H9 (cell line): ENCODE results near the gene PRX. TPM values are rescaled to one million over a fixed set of nuclear protein-coding genes. Genes with fewer than 3 reads are reported as not detected.
A peak's percentile ranks its signal among the peaks of the same experiment; 100 is the strongest.
"Not testable (repeated sequence)": the region's sequence is repeated elsewhere in the genome, so short reads cannot be mapped to it uniquely, and the experiment has no call there.

Experiments used
- DNase-seq: peaks from one replicate; pipeline ENCODE4 v3.0.0-alpha.2; 2017
- H2AFZ ChIP-seq: one replicate; pipeline ENCODE4 v1.6.1; 2013; ENCODE audit warnings: mild to moderate bottlenecking, low read length, control low read depth, moderate library complexity
- H2AK5ac ChIP-seq: 2 replicates; pipeline ENCODE4 v1.6.1; 2013; ENCODE audit warnings: low read length, control low read depth, mixed read lengths; ENCODE audit not compliant: insufficient read length
- H2BK120ac ChIP-seq: one replicate; pipeline ENCODE4 v1.6.1; 2013; ENCODE audit warnings: low read depth, mild to moderate bottlenecking, low read length, control low read depth, inconsistent platforms; ENCODE audit not compliant: poor library complexity, severe bottlenecking
- H2BK12ac ChIP-seq: 2 replicates; pipeline ENCODE4 v1.6.1; 2013; ENCODE audit warnings: low read length, control low read depth, mixed read lengths, low read depth; ENCODE audit not compliant: insufficient read length
- H2BK15ac ChIP-seq: 2 replicates; pipeline ENCODE4 v1.6.1; 2013; ENCODE audit warnings: low read depth, low read length, control low read depth
- H2BK20ac ChIP-seq: one replicate; pipeline ENCODE4 v1.6.1; 2013; ENCODE audit warnings: low read depth, mild to moderate bottlenecking, low read length, control low read depth, inconsistent platforms; ENCODE audit not compliant: poor library complexity, severe bottlenecking
- H2BK5ac ChIP-seq: 2 replicates; pipeline ENCODE4 v1.6.1; 2013; ENCODE audit warnings: low read length, control low read depth, mixed read lengths; ENCODE audit not compliant: insufficient read length
- H3K14ac ChIP-seq: 2 replicates; pipeline ENCODE4 v1.6.1; 2013; ENCODE audit warnings: low read length, control low read depth; ENCODE audit not compliant: insufficient read depth
- H3K18ac ChIP-seq: 2 replicates; pipeline ENCODE4 v1.6.1; 2013; ENCODE audit warnings: low read depth, mild to moderate bottlenecking, mixed read lengths, low read length, control low read depth; ENCODE audit not compliant: insufficient read length
- H3K23ac ChIP-seq: 2 replicates; pipeline ENCODE4 v1.6.1; 2013; ENCODE audit warnings: low read length, control low read depth, mixed read lengths, low read depth; ENCODE audit not compliant: insufficient read length
- H3K23me2 ChIP-seq: 2 replicates; pipeline ENCODE4 v1.6.1; 2013; ENCODE audit warnings: low read depth, mild to moderate bottlenecking, mixed read lengths, low read length, control low read depth; ENCODE audit not compliant: insufficient read length, poor library complexity, severe bottlenecking
- H3K27ac ChIP-seq: 2 replicates; pipeline ENCODE4 v1.5.1; 2013; ENCODE audit warnings: low read length, control low read depth, mixed read lengths, low read depth; ENCODE audit not compliant: insufficient read length
- H3K27me3 ChIP-seq: 2 replicates; pipeline ENCODE4 v1.6.1; 2013; ENCODE audit warnings: low read length, control low read depth, inconsistent platforms; ENCODE audit not compliant: insufficient read depth
- H3K4ac ChIP-seq: 2 replicates; pipeline ENCODE4 v1.6.1; 2013; ENCODE audit warnings: low read depth, mild to moderate bottlenecking, control low read depth, inconsistent platforms, low read length, moderate library complexity
- H3K4me1 ChIP-seq: 2 replicates; pipeline ENCODE4 v1.6.1; 2013; ENCODE audit warnings: low read length, control low read depth, inconsistent platforms; ENCODE audit not compliant: insufficient read depth
- H3K4me2 ChIP-seq: 2 replicates; pipeline ENCODE4 v1.6.1; 2013; ENCODE audit warnings: low read length, control low read depth, mixed read lengths; ENCODE audit not compliant: insufficient read length, insufficient read depth
- H3K56ac ChIP-seq: 2 replicates; pipeline ENCODE4 v1.6.1; 2013; ENCODE audit warnings: low read depth, mild to moderate bottlenecking, mixed read lengths, low read length, control low read depth; ENCODE audit not compliant: insufficient read length
- H3K79me1 ChIP-seq: 2 replicates; pipeline ENCODE4 v1.6.1; 2013; ENCODE audit warnings: low read depth, mild to moderate bottlenecking, moderate library complexity, low read length, control low read depth, inconsistent platforms; ENCODE audit not compliant: insufficient read depth, poor library complexity, severe bottlenecking
- H3K79me2 ChIP-seq: 2 replicates; pipeline ENCODE4 v1.6.1; 2013; ENCODE audit warnings: low read length, control low read depth, inconsistent platforms; ENCODE audit not compliant: insufficient read depth
- H3K9ac ChIP-seq: 2 replicates; pipeline ENCODE4 v1.6.1; 2013; ENCODE audit warnings: low read length, control low read depth, mixed read lengths; ENCODE audit not compliant: insufficient read length; ENCODE audit errors: extremely low read depth
- H3K9me3 ChIP-seq: one replicate; pipeline ENCODE4 v1.6.1; 2013; ENCODE audit warnings: low read depth, low read length, inconsistent platforms; ENCODE audit not compliant: control insufficient read depth
- H3T11ph ChIP-seq: one replicate; pipeline ENCODE4 v1.6.1; 2013; ENCODE audit warnings: mild to moderate bottlenecking, low read length, control low read depth, inconsistent platforms
- H4K20me1 ChIP-seq: one replicate; pipeline ENCODE4 v1.6.1; 2013; ENCODE audit not compliant: control insufficient read depth, insufficient read length, insufficient read depth
- H4K5ac ChIP-seq: 2 replicates; pipeline ENCODE4 v1.6.1; 2013; ENCODE audit warnings: low read depth, mild to moderate bottlenecking, mixed read lengths, low read length, control low read depth; ENCODE audit not compliant: insufficient read length
- H4K8ac ChIP-seq: replicated peaks from 2 replicates; pipeline ENCODE4 v1.6.1; 2013; ENCODE audit warnings: low read length, control low read depth, mixed read lengths, low read depth; ENCODE audit not compliant: insufficient read length
- H4K91ac ChIP-seq: 2 replicates; pipeline ENCODE4 v1.6.1; 2013; ENCODE audit warnings: low read depth, mild to moderate bottlenecking, moderate library complexity, mixed read lengths, low read length, control low read depth; ENCODE audit not compliant: insufficient read length
- H3K27ac Mint-ChIP-seq, 3 experiments: 2 replicates in 2 of 3; 3 replicates in 1 of 3; pipeline ENCODE4 v1.8.0; 2020 to 2021; ENCODE audit warnings: mixed read lengths in 3 of 3, mild to moderate bottlenecking in 1 of 3, moderate library complexity in 1 of 3
- H3K27me3 Mint-ChIP-seq: 2 replicates; pipeline ENCODE4 v1.8.0; 2021; ENCODE audit warnings: low read depth, mild to moderate bottlenecking, moderate library complexity, mixed read lengths
- H3K36me3 Mint-ChIP-seq, 3 experiments: 2 replicates in 2 of 3; 3 replicates in 1 of 3; pipeline ENCODE4 v1.8.0; 2020 to 2021; ENCODE audit warnings: low read depth in 3 of 3, mixed read lengths in 3 of 3; ENCODE audit not compliant: insufficient read depth in 1 of 3
- H3K4me1 Mint-ChIP-seq, 2 experiments: 2 replicates each; pipeline ENCODE4 v1.8.0; 2020; ENCODE audit warnings: mixed read lengths in 2 of 2
- H3K4me3 Mint-ChIP-seq, 2 experiments: 2 replicates in 1 of 2; 3 replicates in 1 of 2; pipeline ENCODE4 v1.8.0; 2020 to 2021; ENCODE audit warnings: mild to moderate bottlenecking in 2 of 2, mixed read lengths in 2 of 2, moderate library complexity in 1 of 2
- H3K9me3 Mint-ChIP-seq, 2 experiments: 2 replicates in 1 of 2; 3 replicates in 1 of 2; pipeline ENCODE4 v1.8.0; 2020; ENCODE audit warnings: mild to moderate bottlenecking in 2 of 2, mixed read lengths in 2 of 2, moderate library complexity in 1 of 2
- WGBS: extraction: QIAGEN DNeasy Blood & Tissue Kit; methylation state at CpG from one replicate; pipeline ENCODE4 v1.1.7; 2013; ENCODE audit warnings: missing lambda C conversion rate, low lambda C conversion rate, mixed read lengths; ENCODE audit not compliant: insufficient read length; ENCODE audit errors: extremely low coverage; 5-methylcytosine and 5-hydroxymethylcytosine counted together
- total RNA-seq: library from RNA; stranded (reverse); gene quantifications from 2 replicates; pipeline ENCODE4 v1.2.1, GENCODE V29; 2021
- TF ChIP-seq, protein P1 (sequence below): fragments of 200-600 bp; sonication (generic); conservative IDR thresholded peaks from 3 replicates; pipeline ENCODE4 v1.8.0; 2021; ENCODE audit warnings: antibody characterized with exemption, mild to moderate bottlenecking

The PRX gene
- total RNA-seq, 1 experiment from 2014 or later: 4.0 TPM

DNA sequence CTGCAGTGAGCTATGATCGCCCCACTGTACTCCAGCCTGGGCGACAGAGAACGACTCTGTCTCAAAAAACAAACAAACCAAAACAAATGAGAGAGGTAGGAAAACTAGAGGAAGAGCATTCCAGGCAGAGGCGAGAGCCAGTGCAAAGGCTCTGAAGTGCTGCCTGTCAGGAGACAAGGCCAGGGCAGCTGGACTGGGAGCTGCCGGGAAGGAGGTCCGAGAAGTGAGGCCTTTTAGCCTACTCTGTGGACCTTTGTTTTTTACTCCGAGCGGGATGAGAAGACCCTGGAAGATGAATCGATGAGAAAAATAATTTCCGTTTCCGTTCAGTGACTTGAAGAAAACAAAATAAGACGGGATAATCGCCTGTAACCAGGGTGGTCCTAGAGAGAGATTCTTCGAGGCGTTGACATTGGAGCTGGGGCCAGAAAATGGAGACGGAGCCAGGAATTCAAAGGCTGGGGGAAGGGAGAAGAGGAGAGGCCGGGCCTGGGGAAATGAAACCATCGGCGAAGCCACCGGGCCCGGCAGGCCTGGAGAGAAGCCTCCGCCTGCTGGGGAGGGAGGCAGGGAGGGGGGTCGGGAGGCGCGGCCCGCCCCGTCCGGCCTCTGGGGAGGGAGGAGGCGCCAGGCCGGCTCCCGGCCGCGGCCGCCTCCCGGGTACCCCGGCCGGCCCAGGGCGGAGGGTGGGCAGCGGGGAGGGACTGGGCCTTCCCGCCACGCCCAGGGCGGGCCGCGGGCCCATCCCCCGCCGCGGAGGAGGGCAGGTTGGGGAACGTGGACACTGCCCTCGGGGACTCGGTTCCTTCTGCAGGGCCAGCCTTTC, 20.4 kb upstream of the PRX start:
- H3K4me1 Mint-ChIP-seq: peaks cover 9 to 21% of the 10 kb centered on the region in 2 experiments
- H3K4me3 Mint-ChIP-seq: peak overlapping the region; percentile 68 to 77
- TF ChIP-seq, protein P1, sequence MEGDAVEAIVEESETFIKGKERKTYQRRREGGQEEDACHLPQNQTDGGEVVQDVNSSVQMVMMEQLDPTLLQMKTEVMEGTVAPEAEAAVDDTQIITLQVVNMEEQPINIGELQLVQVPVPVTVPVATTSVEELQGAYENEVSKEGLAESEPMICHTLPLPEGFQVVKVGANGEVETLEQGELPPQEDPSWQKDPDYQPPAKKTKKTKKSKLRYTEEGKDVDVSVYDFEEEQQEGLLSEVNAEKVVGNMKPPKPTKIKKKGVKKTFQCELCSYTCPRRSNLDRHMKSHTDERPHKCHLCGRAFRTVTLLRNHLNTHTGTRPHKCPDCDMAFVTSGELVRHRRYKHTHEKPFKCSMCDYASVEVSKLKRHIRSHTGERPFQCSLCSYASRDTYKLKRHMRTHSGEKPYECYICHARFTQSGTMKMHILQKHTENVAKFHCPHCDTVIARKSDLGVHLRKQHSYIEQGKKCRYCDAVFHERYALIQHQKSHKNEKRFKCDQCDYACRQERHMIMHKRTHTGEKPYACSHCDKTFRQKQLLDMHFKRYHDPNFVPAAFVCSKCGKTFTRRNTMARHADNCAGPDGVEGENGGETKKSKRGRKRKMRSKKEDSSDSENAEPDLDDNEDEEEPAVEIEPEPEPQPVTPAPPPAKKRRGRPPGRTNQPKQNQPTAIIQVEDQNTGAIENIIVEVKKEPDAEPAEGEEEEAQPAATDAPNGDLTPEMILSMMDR: no peak

DNA sequence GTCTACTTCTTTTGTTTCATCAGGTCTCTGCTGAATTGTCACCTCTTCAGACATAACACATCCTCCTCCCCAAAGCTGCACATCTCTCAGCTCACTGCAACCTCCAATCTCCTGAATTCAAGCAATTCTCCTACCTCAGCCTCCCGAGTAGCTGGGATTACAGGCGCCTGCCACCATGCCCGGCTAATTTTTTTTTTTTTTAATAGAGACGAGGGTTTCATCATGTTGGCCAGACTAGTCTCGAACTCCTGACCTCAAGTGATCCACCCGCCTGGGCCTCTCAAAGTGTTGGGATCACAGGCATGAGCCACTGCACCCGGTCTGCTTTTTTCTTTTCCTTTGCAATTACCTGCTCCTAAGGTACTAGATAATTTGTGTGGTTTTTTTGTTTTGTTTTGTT, 19.6 kb upstream of the PRX start:
- not testable (repeated sequence) for H2AFZ ChIP-seq, H3K27ac ChIP-seq
- no CpG with 5 or more reads among the region's 7 CpGs for WGBS

More for the DNA sequence above, 20.4 kb upstream of the PRX start:
- Histone ChIP-seq H4K5ac (no peak overlapping the region), H3K23me2 (peaks cover 5% of the 10 kb centered on the region), H3K4me2 (peak overlapping the region; percentile 92), H4K8ac (no peak overlapping the region), H3K27ac (peak overlapping the region; percentile 96), H2BK120ac (peak overlapping the region; percentile 75), H3K4ac (no peak overlapping the region; the same call in 1 of the 2 replicates), H3T11ph (peak overlapping the region; percentile 96), H2BK20ac (no peak overlapping the region), H2BK5ac (peak overlapping the region; percentile 69), H3K14ac (peak overlapping the region; percentile 91; the same call in 1 of the 2 replicates), H3K9ac (peak overlapping the region; percentile 86), H3K79me1 (no peaks in the 10 kb centered on the region), H2BK12ac (peak overlapping the region; percentile 96), H3K79me2 (no peaks in the 10 kb centered on the region), H4K20me1 (no peaks in the 10 kb centered on the region), H2BK15ac (no peak overlapping the region), H3K4me1 (no peaks in the 10 kb centered on the region), H3K18ac (peak overlapping the region; percentile 94), H3K9me3 (no peaks in the 10 kb centered on the region), H3K27me3 (no peaks in the 10 kb centered on the region), H4K91ac (peak overlapping the region; percentile 61), H2AK5ac (no peak overlapping the region), H3K56ac (no peak overlapping the region), H3K23ac (no peak overlapping the region), H2AFZ (peak overlapping the region; percentile 57)
- Mint-ChIP-seq H3K36me3 (peaks cover 0 to 1% (median 0%) of the 10 kb centered on the region in 3 experiments; a peak in 2 of 7 replicates), H3K27me3 (no peaks in the 10 kb centered on the region), H3K27ac (peak overlapping the region; percentile 95 to 99 (median 99)), H3K9me3 (peaks cover 2 to 4% of the 10 kb centered on the region in 2 experiments; a peak in 3 of 5 replicates)
- DNase-seq: peak; percentile 85
- WGBS: no CpG with 5 or more reads among the region's 50 CpGs

More for the DNA sequence above, 19.6 kb upstream of the PRX start:
- not testable (repeated sequence) for H4K5ac ChIP-seq, H2BK5ac ChIP-seq, H3K9ac ChIP-seq, H4K91ac ChIP-seq, H3K79me2 ChIP-seq, H3K4me1 ChIP-seq, H3K79me1 ChIP-seq, H2BK120ac ChIP-seq, H3K23ac ChIP-seq, H3K9me3 Mint-ChIP-seq, H3K27me3 Mint-ChIP-seq, H2BK15ac ChIP-seq, H3K14ac ChIP-seq, H4K8ac ChIP-seq, DNase-seq, H2BK12ac ChIP-seq, H3K27me3 ChIP-seq, H3K23me2 ChIP-seq, H3K36me3 Mint-ChIP-seq, H3K4ac ChIP-seq, H2BK20ac ChIP-seq, H3T11ph ChIP-seq, H2AK5ac ChIP-seq, H3K56ac ChIP-seq, H3K9me3 ChIP-seq, H4K20me1 ChIP-seq, H3K18ac ChIP-seq
- peak overlapping the region; percentile 92 for H3K4me2 ChIP-seq
- Mint-ChIP-seq H3K4me1 (peaks cover 9 to 21% of the 10 kb centered on the region in 2 experiments), H3K27ac (peak overlapping the region; percentile 95 to 99 (median 99); a peak in 6 of 7 replicates), H3K4me3 (peak overlapping the region; percentile 68 to 77)
